Esophagus squamous epithelium (tissue), 5 donors: ENCODE measurements around the gene OAS3. TPM values are rescaled to one million over a fixed set of nuclear protein-coding genes. Genes with fewer than 3 reads are reported as not detected.
"Not testable (repeated sequence)": the region's sequence is repeated elsewhere in the genome, so short reads cannot be mapped to it uniquely, and the experiment has no call there.

Source experiments
- DNase-seq: peaks from one replicate; lab custom pipeline; 2025; lab: John Stamatoyannopoulos, UW
- H3K27ac ChIP-seq, 4 donors: fragments of 200-600 bp; sonication (generic); one replicate each; pipeline ENCODE4 v1.5.1; 2016 to 2019; ENCODE audit warnings: mild to moderate bottlenecking in 1 of 4
- H3K27me3 ChIP-seq, 4 donors: fragments of 200-600 bp; sonication (generic); 1 replicate in 3 of 4; 2 replicates in 1 of 4; pipeline versions ENCODE4 v1.5.1 to v1.6.0; 2017 to 2021; ENCODE audit warnings: antibody characterized with exemption in 1 of 4
- H3K36me3 ChIP-seq, 3 donors: fragments of 200-600 bp; sonication (generic); one replicate each; pipeline ENCODE4 v1.5.1; 2016 to 2019
- H3K4me1 ChIP-seq, 3 donors: fragments of 200-600 bp; sonication (generic); one replicate each; pipeline ENCODE4 v1.5.1; 2017 to 2019
- H3K4me3 ChIP-seq, 4 donors: fragments of 200-600 bp; sonication (generic); 1 replicate in 3 of 4; 2 replicates in 1 of 4; pipeline ENCODE4 v1.5.1; 2016 to 2019; ENCODE audit warnings: mild to moderate bottlenecking in 2 of 4, moderate library complexity in 1 of 4
- H3K9me3 ChIP-seq, 3 donors: fragments of 200-600 bp; sonication (generic); one replicate each; pipeline ENCODE4 v1.5.1; 2016 to 2019
- CTCF ChIP-seq, 6 experiments: fragments of 450-650 bp in 4 of 6; fragments of 200-600 bp in 2 of 6; sonication (generic) in 2 of 6; IDR thresholded peaks; one replicate each; pipeline ENCODE4 v1.5.1; 2016 to 2019; ENCODE audit warnings: antibody characterized with exemption in 6 of 6, mild to moderate bottlenecking in 4 of 6, moderate library complexity in 4 of 6
- POLR2A ChIP-seq, 4 donors: fragments of 450-650 bp; IDR thresholded peaks; one replicate each; pipeline ENCODE4 v1.6.1; 2017; ENCODE audit warnings: antibody characterized with exemption in 4 of 4, mild to moderate bottlenecking in 4 of 4, moderate library complexity in 3 of 4
- WGBS, 2 donors: methylation state at CpG; one replicate each; pipeline ENCODE4 v1.1.5; 2018; 5-methylcytosine and 5-hydroxymethylcytosine counted together
- intact Hi-C: fragments of 100-400 bp; cut with DNase I; formaldehyde crosslinking; loops from one replicate; pipeline ENCODE4 v1.15.0; 2022
- total RNA-seq, 4 donors: library from RNA; depleted of rRNA; stranded (reverse); fragments of >200 nt; gene quantifications; one replicate each; pipeline ENCODE4 v1.1.0, GENCODE V29; 2016
- donor health status: DM: yes; HTN: yes; CAD: no.

Gene OAS3
- total RNA-seq, 4 donors from 2014 or later = 25.2 to 40.0 (median 32.3) TPM

DNA sequence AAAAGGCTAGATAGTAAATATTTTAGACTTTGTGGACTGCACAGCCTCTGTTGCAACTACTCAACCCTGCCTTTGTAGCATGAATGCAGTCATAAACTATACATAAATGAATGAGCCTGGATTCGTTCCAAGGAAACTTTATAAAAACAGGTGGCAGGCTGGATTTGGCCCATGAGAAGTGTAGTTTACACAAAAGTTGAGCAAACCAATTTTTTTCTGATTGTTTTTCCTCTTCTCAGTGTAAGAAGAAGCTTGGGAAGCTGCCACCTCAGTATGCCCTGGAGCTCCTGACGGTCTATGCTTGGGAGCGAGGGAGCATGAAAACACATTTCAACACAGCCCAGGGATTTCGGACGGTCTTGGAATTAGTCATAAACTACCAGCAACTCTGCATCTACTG is 22.0 kb upstream of the OAS3 start:
- DNase-seq = no peak
- WGBS, 2 donors = 41 to 57% methylated on average over 5 of the region's 5 CpGs
- Histone ChIP-seq H3K4me1 (peaks cover 0 to 22% (median 4%) of the 10 kb centered on the region in 3 donors), H3K9me3 (peaks cover 0 to 23% (median 0%) of the 10 kb centered on the region in 3 donors), H3K27ac (peak overlapping the region; percentile 44 to 74 (median 66)), H3K4me3 (no peak overlapping the region), H3K27me3 (no peaks in the 10 kb centered on the region), H3K36me3 (peaks cover 0 to 78% (median 20%) of the 10 kb centered on the region in 3 donors)
- TF ChIP-seq CTCF (IDR thresholded peaks at IDR 0.05) (no peak), POLR2A (IDR thresholded peaks at IDR 0.05) (no peak)
- intact Hi-C loops = no loop called here

DNA sequence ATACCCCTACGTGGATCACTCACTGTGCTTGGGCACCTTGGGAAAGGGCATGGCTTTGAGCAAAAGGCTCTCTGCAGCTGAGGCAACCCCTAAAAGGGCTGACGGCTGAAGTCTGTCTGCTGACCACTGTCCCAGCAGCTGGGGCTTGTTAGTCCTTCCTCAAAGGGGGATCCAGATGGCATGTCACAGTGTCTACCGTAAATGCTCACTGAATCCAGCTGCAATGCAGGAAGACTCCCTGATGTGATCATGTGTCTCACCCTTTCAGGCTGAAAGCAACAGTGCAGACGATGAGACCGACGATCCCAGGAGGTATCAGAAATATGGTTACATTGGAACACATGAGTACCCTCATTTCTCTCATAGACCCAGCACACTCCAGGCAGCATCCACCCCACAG is 19.2 kb upstream of the OAS3 start:
- peaks cover 0 to 62% (median 16%) of the 10 kb centered on the region in 3 donors for H3K36me3 ChIP-seq
- no peaks in the 10 kb centered on the region for H3K9me3 ChIP-seq
- 85 to 87% methylated on average over 2 to 5 of the region's 6 CpGs for WGBS, 2 donors
- H3K27ac ChIP-seq = no peak overlapping the region
- no peak for DNase-seq
- no peaks in the 10 kb centered on the region for H3K27me3 ChIP-seq
- H3K4me1 ChIP-seq = peaks cover 0 to 22% (median 4%) of the 10 kb centered on the region in 3 donors
- intact Hi-C loops = no loop called here
- TF ChIP-seq CTCF (IDR thresholded peaks at IDR 0.05) = no peak
- TF ChIP-seq POLR2A (IDR thresholded peaks at IDR 0.05) = no peak
- H3K4me3 ChIP-seq = no peak overlapping the region

GRCh38 chr12:112924986-112925385 is 13.3 kb upstream of the OAS3 start:
- DNase-seq = no peak
- H3K4me1 ChIP-seq = peaks cover 0 to 15% (median 2%) of the 10 kb centered on the region in 3 donors
- no peak for TF ChIP-seq POLR2A (IDR thresholded peaks at IDR 0.05)
- H3K36me3 ChIP-seq = peaks cover 0 to 23% (median 0%) of the 10 kb centered on the region in 3 donors
- intact Hi-C loops = no loop called here
- no peaks in the 10 kb centered on the region for H3K9me3 ChIP-seq
- WGBS, 2 donors = 49 to 55% methylated on average over 7 of the region's 7 CpGs
- H3K27me3 ChIP-seq = no peaks in the 10 kb centered on the region
- H3K4me3 ChIP-seq = no peak overlapping the region
- H3K27ac ChIP-seq = peak overlapping the region in 2 of 4 donors; percentile 11 to 31

GRCh38 chr12:112926416-112927033 is 11.7 kb upstream of the OAS3 start:
- Histone ChIP-seq H3K4me1 (peaks cover 0 to 15% (median 2%) of the 10 kb centered on the region in 3 donors), H3K27ac (peak overlapping the region in 3 of 4 donors; percentile 28 to 55 (median 45))
- H3K9me3 ChIP-seq, H3K4me3 ChIP-seq, H3K27me3 ChIP-seq, DNase-seq, H3K36me3 ChIP-seq, intact Hi-C loops: not testable (repeated sequence)
- 39 to 53% methylated on average over 7 of the region's 7 CpGs for WGBS, 2 donors

DNA sequence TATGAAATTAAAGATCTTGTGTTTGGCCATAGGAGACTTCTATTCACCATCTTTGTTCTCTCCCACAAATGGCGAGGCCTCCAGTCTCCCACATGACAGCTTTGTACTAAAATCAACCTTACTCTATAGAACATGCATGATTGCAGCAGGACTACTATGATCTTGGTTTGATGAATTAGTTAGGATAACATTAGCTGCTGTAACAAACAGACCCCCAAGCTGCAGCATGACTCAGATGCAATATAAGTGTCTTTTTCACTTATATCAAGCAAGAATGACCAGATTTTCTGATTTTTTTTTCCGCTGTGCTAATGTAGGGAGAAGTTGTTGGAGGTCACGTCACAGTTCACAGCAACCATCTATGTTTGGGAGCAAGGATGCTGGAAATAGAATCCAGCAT is 10.8 kb upstream of the OAS3 start:
- Histone ChIP-seq H3K27me3 (no peaks in the 10 kb centered on the region), H3K27ac (no peak overlapping the region), H3K36me3 (no peaks in the 10 kb centered on the region), H3K4me3 (no peak overlapping the region), H3K4me1 (peaks cover 0 to 16% (median 2%) of the 10 kb centered on the region in 3 donors), H3K9me3 (no peaks in the 10 kb centered on the region)
- intact Hi-C loops = no loop called here
- no peak for TF ChIP-seq CTCF (IDR thresholded peaks at IDR 0.05)
- no peak for TF ChIP-seq POLR2A (IDR thresholded peaks at IDR 0.05)
- DNase-seq = no peak
- 76 to 87% methylated on average over 3 of the region's 3 CpGs for WGBS, 2 donors

- TF ChIP-seq POLR2A (IDR thresholded peaks at IDR 0.05) (no peak), CTCF (IDR thresholded peaks at IDR 0.05) (no peak)
- no peaks in the 10 kb centered on the region for H3K36me3 ChIP-seq
- no peak overlapping the region for H3K4me3 ChIP-seq
- H3K9me3 ChIP-seq = no peaks in the 10 kb centered on the region
- 80 to 93% methylated on average over 2 of the region's 2 CpGs for WGBS, 2 donors
- H3K27me3 ChIP-seq = no peaks in the 10 kb centered on the region
- no peak overlapping the region for H3K27ac ChIP-seq
- intact Hi-C loops = no loop called here
- peaks cover 0 to 21% (median 2%) of the 10 kb centered on the region in 3 donors for H3K4me1 ChIP-seq
- no peak for DNase-seq
Observed at GRCh38 chr12:112927925-112928324, 10.3 kb upstream of the OAS3 start.
